GM12878 (cell line): Measurements from ENCODE around the gene SDCCAG8. TPM values are rescaled to one million over a fixed set of nuclear protein-coding genes. Genes with fewer than 3 reads are reported as not detected.

Experiments used
- ASH2L ChIP-seq: fragments of 300-600, 200-600 bp; sonication (generic); IDR thresholded peaks from 2 replicates; pipeline ENCODE4 v1.6.1; 2017; ENCODE audit warnings: low read depth, mild to moderate bottlenecking, borderline replicate concordance
- BCL3 ChIP-seq: IDR thresholded peaks from 2 replicates; pipeline ENCODE4 v1.6.1; 2011; ENCODE audit warnings: borderline replicate concordance, low read depth, mild to moderate bottlenecking, moderate library complexity, low read length; ENCODE audit not compliant: insufficient read depth, poor library complexity, severe bottlenecking
- CBX3 ChIP-seq: fragments of 200-600 bp; sonication (generic); IDR thresholded peaks from 2 replicates; pipeline ENCODE4 v1.6.1; 2016; ENCODE audit warnings: low read depth, borderline replicate concordance
- CBX5 ChIP-seq: sonication (generic); IDR thresholded peaks from 2 replicates; pipeline ENCODE4 v1.6.1; 2016; ENCODE audit warnings: low read depth, moderate library complexity, mild to moderate bottlenecking, inconsistent platforms
- CEBPZ ChIP-seq: fragments of 150-350 bp; IDR thresholded peaks from 2 replicates; pipeline ENCODE4 v1.6.1; 2016; ENCODE audit warnings: low read depth, low read length
- CHD2 ChIP-seq: IDR thresholded peaks from 2 replicates; pipeline ENCODE4 v1.6.1; 2011; ENCODE audit warnings: low read depth, low read length, improper control_type of control experiment, borderline replicate concordance
- EP300 ChIP-seq, 2 experiments: fragments of 150-350 bp in 1 of 2; IDR thresholded peaks; 2 replicates each; pipeline ENCODE4 v1.6.1; 2011 to 2012; ENCODE audit warnings: low read depth in 2 of 2, low read length in 2 of 2, borderline replicate concordance in 1 of 2, improper control_type of control experiment in 1 of 2, inconsistent platforms in 1 of 2; ENCODE audit not compliant: control insufficient read depth in 1 of 2
- ESRRA ChIP-seq: IDR thresholded peaks from 2 replicates; pipeline ENCODE4 v1.6.1; 2012; ENCODE audit warnings: mild to moderate bottlenecking, low read length, improper control_type of control experiment
- IRF4 ChIP-seq: IDR thresholded peaks from 2 replicates; pipeline ENCODE4 v1.6.1; 2011; ENCODE audit warnings: low read depth, low read length
- IRF5 ChIP-seq: fragments of 450-650 bp; IDR thresholded peaks from 2 replicates; pipeline ENCODE4 v1.6.1; 2017; ENCODE audit warnings: borderline replicate concordance
- JUND ChIP-seq: IDR thresholded peaks from 2 replicates; pipeline ENCODE4 v1.6.1; 2012; ENCODE audit warnings: low read depth, mild to moderate bottlenecking, low read length, improper control_type of control experiment, moderate library complexity
- MEF2A ChIP-seq: IDR thresholded peaks from 2 replicates; pipeline ENCODE4 v1.6.1; 2011; ENCODE audit warnings: low read depth, mild to moderate bottlenecking, low read length, moderate library complexity; ENCODE audit not compliant: insufficient read depth
- MXI1 ChIP-seq: fragments of 150-350 bp; IDR thresholded peaks from 2 replicates; pipeline ENCODE4 v1.6.1; 2011; ENCODE audit warnings: low read depth, mild to moderate bottlenecking, inconsistent platforms, low read length, improper control_type of control experiment
- NFXL1 ChIP-seq: fragments of 450-650 bp; IDR thresholded peaks from 2 replicates; pipeline ENCODE4 v1.6.1; 2017; ENCODE audit warnings: antibody characterized with exemption, mild to moderate bottlenecking, borderline replicate concordance
- PKNOX1 ChIP-seq: fragments of 450-650 bp; IDR thresholded peaks from 2 replicates; pipeline ENCODE4 v1.6.1; 2016; ENCODE audit warnings: mild to moderate bottlenecking
- PML ChIP-seq: IDR thresholded peaks from 2 replicates; pipeline ENCODE4 v1.6.1; 2012; ENCODE audit warnings: low read length, inconsistent platforms
- POLR2AphosphoS2 ChIP-seq: IDR thresholded peaks from 2 replicates; pipeline ENCODE4 v1.6.1; 2011; ENCODE audit warnings: low read depth, mild to moderate bottlenecking, low read length, improper control_type of control experiment, moderate library complexity
- POU2F2 ChIP-seq: IDR thresholded peaks from 3 replicates; pipeline ENCODE4 v1.6.1; 2011; ENCODE audit warnings: low read depth, mild to moderate bottlenecking, low read length, borderline replicate concordance
- RFX5 ChIP-seq: IDR thresholded peaks from 2 replicates; pipeline ENCODE4 v1.6.1; 2011; ENCODE audit warnings: low read depth, low read length, improper control_type of control experiment
- RUNX3 ChIP-seq: IDR thresholded peaks from 2 replicates; pipeline ENCODE4 v1.6.1; 2012; ENCODE audit warnings: low read length, inconsistent platforms
- SIN3A ChIP-seq: IDR thresholded peaks from 2 replicates; pipeline ENCODE4 v1.6.1; 2012; ENCODE audit warnings: low read depth, low read length, improper control_type of control experiment
- SREBF1 ChIP-seq: IDR thresholded peaks from 2 replicates; pipeline ENCODE4 v1.6.1; 2012; ENCODE audit warnings: mild to moderate bottlenecking, low read length
- SREBF2 ChIP-seq: IDR thresholded peaks from 2 replicates; pipeline ENCODE4 v1.6.1; 2012; ENCODE audit warnings: mild to moderate bottlenecking, low read length
- STAT3 ChIP-seq: IDR thresholded peaks from 2 replicates; pipeline ENCODE4 v1.6.1; 2011; ENCODE audit warnings: low read depth, low read length, improper control_type of control experiment
- ZNF24 ChIP-seq: fragments of 450-650 bp; IDR thresholded peaks from 2 replicates; pipeline ENCODE4 v1.6.1; 2017; ENCODE audit warnings: antibody characterized with exemption, mild to moderate bottlenecking
- polyA plus RNA-seq, 11 experiments: library from polyadenylated mRNA; depleted of rRNA in 4 of 11; unstranded in 6 of 11; stranded (reverse) in 5 of 11; fragments of >200 nt; fragmentation: Nextera tagmentation in 4 of 11; fragmentation: Illumina TruSeq in 1 of 11; extraction: Ambion mirVana in 4 of 11; extraction: Trizol in 1 of 11; gene quantifications; 1 replicate in 1 of 11; 2 replicates in 10 of 11; pipeline versions ENCODE4 v1.2.1 to v1.2.3, GENCODE V29; 2011 to 2016; ENCODE audit warnings: inconsistent platforms in 2 of 11, missing spikeins in 2 of 11, low read depth in 1 of 11
- total RNA-seq, 4 experiments: library from RNA; depleted of rRNA in 3 of 4; stranded (reverse); fragments of >200 nt in 3 of 4; fragmentation: Illumina TruSeq in 1 of 4; extraction: Trizol in 1 of 4; gene quantifications; 2 replicates each; pipeline versions ENCODE4 v1.2.1 to v1.2.3, GENCODE V29; 2013 to 2021

Gene SDCCAG8
- total and polyA plus RNA-seq, 10 of the 15 experiments (the other 5 are each of a cell fraction or from before 2014, with no cell fraction given), result 15.0 to 25.6 (median 20.6) TPM

- TF ChIP-seq SREBF1 (no peak), POU2F2 (peak; percentile 59; the same call in 1 of the 3 replicates), RFX5 (no peak), POLR2AphosphoS2 (peak; percentile 66), BCL3 (no peak), SIN3A (no peak; the same call in 1 of the 2 replicates), MEF2A (no peak), EP300 (IDR thresholded peaks at IDR 0.05; ENCODE audit: borderline replicate concordance in 1 of 2, control insufficient read depth in 1 of 2, low read depth in 2 of 2, low read length in 2 of 2) (no peak), MXI1 (peak; percentile 79), RUNX3 (peak; percentile 73), STAT3 (no peak), PML (peak; percentile 88), ASH2L (no peak), ZNF24 (no peak), IRF4 (no peak; the same call in 1 of the 2 replicates), SREBF2 (no peak), JUND (no peak), IRF5 (no peak), CEBPZ (no peak), CBX5 (no peak), CHD2 (peak; percentile 12; the same call in 1 of the 2 replicates), NFXL1 (no peak), CBX3 (no peak), PKNOX1 (peak; percentile 77), ESRRA (no peak)
Observed at GRCh38 chr1:243255791-243256512, at the start of gene SDCCAG8 (continued).
